Large intestine (tissue), 3 donors: Measurements from ENCODE around the gene TAF1D. TPM values are rescaled to one million over a fixed set of nuclear protein-coding genes. Genes with fewer than 3 reads are reported as not detected.
"Not testable (repeated sequence)": the region's sequence is repeated elsewhere in the genome, so short reads cannot be mapped to it uniquely, and the experiment has no call there.

Source experiments
- DNase-seq, 2 donors: peaks; one replicate each; pipeline versions ENCODE4 v3.0.0 to v3.0.0-alpha.2; 2013
- H3K27ac ChIP-seq: one replicate; pipeline ENCODE4 v1.5.1; 2013; ENCODE audit warnings: low read length
- H3K27me3 ChIP-seq: 2 replicates; pipeline ENCODE4 v1.6.1; 2013; ENCODE audit warnings: low read length; ENCODE audit not compliant: control insufficient read depth, insufficient read depth
- H3K36me3 ChIP-seq: 2 replicates; pipeline ENCODE4 v1.6.1; 2013; ENCODE audit warnings: low read length; ENCODE audit not compliant: control insufficient read depth, insufficient read depth
- H3K4me1 ChIP-seq: one replicate; pipeline ENCODE4 v1.6.1; 2013; ENCODE audit warnings: low read length; ENCODE audit not compliant: control insufficient read depth, insufficient read depth
- H3K4me3 ChIP-seq: one replicate; pipeline ENCODE4 v1.5.1; 2013; ENCODE audit warnings: low read length
- H3K9me3 ChIP-seq: one replicate; pipeline ENCODE4 v1.6.1; 2013; ENCODE audit warnings: mild to moderate bottlenecking, low read depth, low read length, moderate library complexity; ENCODE audit not compliant: control insufficient read depth
- WGBS: methylation state at CpG from one replicate; pipeline ENCODE4 v1.1.5; 2013; ENCODE audit warnings: low lambda C conversion rate; ENCODE audit not compliant: insufficient coverage; 5-methylcytosine and 5-hydroxymethylcytosine counted together
- polyA plus RNA-seq: library from polyadenylated mRNA; unstranded; fragments of 120-200 nt; gene quantifications from one replicate; pipeline ENCODE4 v1.2.1, GENCODE V29; 2013

Gene TAF1D
- polyA plus RNA-seq, 1 donor, result 176 TPM

DNA sequence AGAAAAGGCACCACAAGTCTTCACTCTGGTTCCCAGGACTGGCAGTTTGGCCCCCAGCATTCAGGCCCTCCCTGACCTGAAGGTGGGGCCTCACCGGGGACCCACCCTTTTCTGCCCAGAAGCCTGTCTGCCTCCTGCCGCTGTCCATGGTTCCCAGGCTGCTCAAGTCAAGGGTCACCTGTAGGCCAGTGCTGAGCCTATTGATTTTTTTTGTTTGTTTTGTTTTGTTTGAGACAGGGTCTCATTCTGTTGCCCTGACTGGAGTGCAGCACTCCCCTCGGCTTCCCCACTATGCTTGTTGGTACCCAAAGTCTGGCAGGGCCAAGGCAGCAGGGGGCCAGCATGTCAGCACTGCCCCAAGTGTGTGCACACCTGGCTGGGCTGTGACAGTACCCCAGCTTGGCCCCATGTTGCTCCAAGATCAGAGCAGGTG lies 31.8 kb upstream of the TAF1D start:
- DNase-seq, result no peak
- H3K4me1 ChIP-seq, result no peaks in the 10 kb centered on the region
- H3K9me3 ChIP-seq, result peaks cover 9% of the 10 kb centered on the region
- H3K36me3 ChIP-seq, result no peaks in the 10 kb centered on the region
- no peak overlapping the region for H3K4me3 ChIP-seq
- H3K27ac ChIP-seq, result no peak overlapping the region
- no peaks in the 10 kb centered on the region for H3K27me3 ChIP-seq
- no CpG with 5 or more reads among the region's 3 CpGs for WGBS

- Histone ChIP-seq H3K4me3 (no peak overlapping the region), H3K27ac (no peak overlapping the region), H3K4me1 (no peaks in the 10 kb centered on the region), H3K27me3 (no peaks in the 10 kb centered on the region), H3K9me3 (peaks cover 12% of the 10 kb centered on the region), H3K36me3 (no peaks in the 10 kb centered on the region)
- no CpG with 5 or more reads among the region's 4 CpGs for whole genome bisulfite sequencing
- DNase-seq, result no peak
Measured at GRCh38 chr11:93772123-93772522, 30.8 kb upstream of the TAF1D start.

DNA sequence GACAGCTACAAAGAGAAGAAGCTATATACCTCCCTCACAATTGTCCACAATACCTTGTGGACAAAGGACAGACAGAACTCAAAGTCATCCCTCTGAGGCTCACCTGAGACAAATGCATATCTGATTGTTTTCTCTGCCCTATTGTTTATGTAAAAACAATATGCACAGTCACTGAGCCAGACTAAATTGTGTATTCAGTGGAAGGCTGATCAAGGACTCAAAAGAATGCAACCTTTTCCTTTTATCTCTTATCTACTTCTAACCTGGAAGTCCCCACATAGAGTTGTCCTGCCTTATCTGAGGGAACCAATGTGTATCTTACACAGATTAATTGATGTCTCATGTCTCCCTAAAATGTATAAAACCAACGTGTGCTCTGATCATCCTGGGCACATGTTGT lies 28.9 kb upstream of the TAF1D start:
- Histone ChIP-seq H3K9me3 (peaks cover 13% of the 10 kb centered on the region), H3K4me1 (no peaks in the 10 kb centered on the region), H3K36me3 (peaks cover 4% of the 10 kb centered on the region), H3K27ac (no peak overlapping the region), H3K27me3 (no peaks in the 10 kb centered on the region), H3K4me3 (no peak overlapping the region)
- DNase-seq, result no peak
- whole genome bisulfite sequencing, result no CpG with 5 or more reads among the region's 1 CpG

DNA sequence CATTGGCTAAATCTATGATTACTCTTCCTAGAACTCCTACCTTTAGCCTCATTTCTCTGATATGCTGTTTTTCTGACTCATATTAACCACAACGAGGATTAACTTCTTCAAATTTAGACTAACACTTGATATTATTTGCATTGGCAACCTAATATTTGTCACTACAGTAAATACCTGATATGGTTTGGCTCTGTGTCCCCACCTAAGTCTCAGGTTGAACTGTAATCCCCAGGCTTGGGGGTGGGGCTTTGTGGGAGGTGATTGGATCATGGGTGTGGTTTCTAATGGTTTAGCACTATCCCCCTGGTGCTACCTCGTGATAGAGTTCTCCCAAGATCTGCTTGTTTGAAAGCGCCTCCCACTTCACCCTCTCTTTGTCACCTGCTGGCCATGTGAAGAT lies 25.7 kb upstream of the TAF1D start:
- no peak for DNase-seq
- Histone ChIP-seq H3K27ac (no peak overlapping the region), H3K4me1 (no peaks in the 10 kb centered on the region), H3K9me3 (peaks cover 4% of the 10 kb centered on the region), H3K4me3 (no peak overlapping the region), H3K27me3 (no peaks in the 10 kb centered on the region), H3K36me3 (peaks cover 27% of the 10 kb centered on the region)
- WGBS, result 100% methylated on average over 1 of the region's 3 CpGs

DNA sequence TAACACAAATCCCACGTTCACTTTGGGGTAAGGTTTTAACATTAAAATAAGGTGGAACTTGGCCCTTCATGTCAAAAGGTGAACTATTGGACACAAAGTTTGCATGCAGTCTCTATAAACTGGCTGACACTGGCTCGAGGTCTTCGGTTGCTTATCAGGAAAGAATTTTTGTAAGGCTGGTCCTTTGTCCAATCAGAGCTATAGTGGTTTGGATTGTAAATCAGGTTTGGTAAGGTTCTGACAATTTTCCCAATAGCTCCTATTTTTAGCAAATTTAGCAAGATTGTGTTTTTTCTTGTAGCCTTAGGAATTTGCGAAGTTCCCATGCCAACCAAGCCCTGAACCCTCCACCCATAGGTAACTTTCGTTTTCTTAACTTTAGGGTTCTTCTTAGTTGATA lies 25.2 kb upstream of the TAF1D start:
- Histone ChIP-seq H3K27me3 (no peaks in the 10 kb centered on the region), H3K9me3 (peaks cover 4% of the 10 kb centered on the region), H3K36me3 (peaks cover 30% of the 10 kb centered on the region), H3K4me3 (no peak overlapping the region), H3K27ac (no peak overlapping the region), H3K4me1 (no peaks in the 10 kb centered on the region)
- no peak for DNase-seq
- WGBS, result 90% methylated on average over 2 of the region's 5 CpGs

DNA sequence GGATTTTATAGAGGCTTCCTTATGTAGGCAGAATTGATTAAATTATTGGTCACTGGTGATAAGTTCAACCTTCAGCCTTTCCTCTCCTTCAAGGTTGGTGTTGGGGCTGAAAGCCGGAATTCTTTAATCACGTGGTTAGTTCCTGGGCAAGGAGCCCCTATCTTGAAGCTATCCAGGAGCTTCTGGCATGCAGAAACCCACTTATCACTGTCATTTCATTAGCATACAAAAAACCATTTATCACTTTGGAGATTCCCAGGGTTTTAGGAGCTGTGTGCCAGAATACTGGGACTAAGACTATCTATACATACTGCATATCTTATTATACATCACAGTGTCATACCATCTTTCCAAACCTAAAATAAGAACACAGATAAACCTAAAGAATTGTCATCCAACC lies 24.3 kb upstream of the TAF1D start:
- Histone ChIP-seq H3K27me3 (no peaks in the 10 kb centered on the region), H3K9me3 (peaks cover 4% of the 10 kb centered on the region), H3K4me1 (no peaks in the 10 kb centered on the region), H3K4me3 (no peak overlapping the region), H3K27ac (no peak overlapping the region), H3K36me3 (peaks cover 32% of the 10 kb centered on the region)
- 50% methylated on average over 1 of the region's 2 CpGs for WGBS
- no peak for DNase-seq

- Histone ChIP-seq H3K36me3 (peaks cover 67% of the 10 kb centered on the region), H3K9me3 (peaks cover 8% of the 10 kb centered on the region), H3K4me1 (no peaks in the 10 kb centered on the region), H3K4me3 (no peak overlapping the region), H3K27ac (no peak overlapping the region), H3K27me3 (no peaks in the 10 kb centered on the region)
- 100% methylated on average over 1 of the region's 1 CpG for WGBS
- no peak for DNase-seq
Measured at GRCh38 chr11:93761910-93762309, 20.6 kb upstream of the TAF1D start.

- H3K4me1 ChIP-seq, H3K4me3 ChIP-seq, H3K27me3 ChIP-seq, DNase-seq, H3K9me3 ChIP-seq, H3K27ac ChIP-seq: not testable (repeated sequence)
- WGBS, result no CpG with 5 or more reads among the region's 4 CpGs
- peaks cover 79% of the 10 kb centered on the region for H3K36me3 ChIP-seq
Measured at GRCh38 chr11:93759123-93759522, 17.8 kb upstream of the TAF1D start.

- Histone ChIP-seq H3K27ac (no peak overlapping the region), H3K36me3 (peaks cover 73% of the 10 kb centered on the region), H3K4me3 (no peak overlapping the region), H3K27me3 (no peaks in the 10 kb centered on the region), H3K4me1 (no peaks in the 10 kb centered on the region), H3K9me3 (peaks cover 8% of the 10 kb centered on the region)
- no peak for DNase-seq
- no CpG with 5 or more reads among the region's 38 CpGs for whole genome bisulfite sequencing
Measured at GRCh38 chr11:93757924-93758865, 16.9 kb upstream of the TAF1D start.

DNA sequence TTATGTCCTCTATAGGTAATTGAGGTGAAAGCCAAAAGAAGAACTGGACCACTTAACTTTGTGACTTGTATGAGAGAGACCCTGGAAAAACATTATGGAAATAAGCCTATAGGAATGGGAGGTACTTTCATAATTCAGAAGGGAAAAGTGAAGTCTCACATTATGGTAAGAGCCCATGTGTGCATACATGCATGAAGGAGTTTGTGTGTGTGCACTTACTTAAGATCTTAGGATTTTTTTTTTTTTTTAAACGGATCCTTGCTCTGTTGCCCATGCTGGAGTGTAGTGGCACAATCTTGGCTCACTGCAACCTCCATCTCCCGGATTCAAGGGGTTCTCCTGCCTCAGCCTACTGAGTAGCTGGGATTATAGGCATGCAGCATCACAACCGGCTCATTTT lies 16.0 kb upstream of the TAF1D start:
- no peak overlapping the region for H3K27ac ChIP-seq
- WGBS, result no CpG with 5 or more reads among the region's 3 CpGs
- no peak for DNase-seq
- peaks cover 66% of the 10 kb centered on the region for H3K36me3 ChIP-seq
- H3K9me3 ChIP-seq, result peaks cover 8% of the 10 kb centered on the region
- no peaks in the 10 kb centered on the region for H3K4me1 ChIP-seq
- no peak overlapping the region for H3K4me3 ChIP-seq
- no peaks in the 10 kb centered on the region for H3K27me3 ChIP-seq

- H3K9me3 ChIP-seq, result peaks cover 8% of the 10 kb centered on the region
- no peaks in the 10 kb centered on the region for H3K4me1 ChIP-seq
- no peak overlapping the region for H3K27ac ChIP-seq
- no peaks in the 10 kb centered on the region for H3K27me3 ChIP-seq
- H3K36me3 ChIP-seq, result peaks cover 67% of the 10 kb centered on the region
- WGBS, result 20% methylated on average over 1 of the region's 3 CpGs
- DNase-seq, result no peak
- H3K4me3 ChIP-seq, result no peak overlapping the region
Measured at GRCh38 chr11:93756748-93757147, 15.5 kb upstream of the TAF1D start.
